H4 (cell line): ENCODE measurements around the gene KRT8. TPM values are rescaled to one million over a fixed set of nuclear protein-coding genes. Genes with fewer than 3 reads are reported as not detected.
A peak's percentile ranks its signal among the peaks of the same experiment; 100 is the strongest.
"Not testable (repeated sequence)": the region's sequence is repeated elsewhere in the genome, so short reads cannot be mapped to it uniquely, and the experiment has no call there.

Source experiments
- DNase-seq: peaks from one replicate; pipeline ENCODE4 v3.0.0-alpha.2; 2015; ENCODE audit warnings: low spot score
- total RNA-seq: library from RNA; depleted of rRNA; stranded (reverse); fragments of >200 nt; shearing (Covaris generic); gene quantifications from 2 replicates; pipeline ENCODE4 v1.2.3, GENCODE V29; 2014

The KRT8 gene
- total RNA-seq, 1 experiment from 2014 or later = 20.7 TPM

GRCh38 chr12:52874573-52875435 is 30.1 kb downstream of the KRT8 start:
- no peak for DNase-seq

GRCh38 chr12:52873832-52874572 is 30.9 kb downstream of the KRT8 start:
- peak; percentile 90 for DNase-seq

GRCh38 chr12:52873513-52873831 is 31.4 kb downstream of the KRT8 start:
- DNase-seq = no peak

- DNase-seq = no peak
Measured at GRCh38 chr12:52872644-52873389, 32.1 kb downstream of the KRT8 start.

GRCh38 chr12:52871291-52872039 is 33.4 kb downstream of the KRT8 start:
- peak; percentile 70 for DNase-seq

GRCh38 chr12:52870361-52871290 is 34.2 kb downstream of the KRT8 start:
- peak; percentile 47 for DNase-seq

- DNase-seq = no peak
Measured at GRCh38 chr12:52867642-52868041, 37.2 kb downstream of the KRT8 start.

- no peak for DNase-seq
Measured at GRCh38 chr12:52867152-52867551, 37.7 kb downstream of the KRT8 start.

- DNase-seq = peak; percentile 64
Measured at GRCh38 chr12:52865090-52865944, 39.6 kb downstream of the KRT8 start.

GRCh38 chr12:52862023-52862422 is 42.9 kb downstream of the KRT8 start:
- no peak for DNase-seq

- DNase-seq = no peak
Measured at GRCh38 chr12:52861511-52861910, 43.4 kb downstream of the KRT8 start.

- DNase-seq = no peak
Measured at GRCh38 chr12:52860102-52860823, 44.6 kb downstream of the KRT8 start.

GRCh38 chr12:52857500-52857899 is 47.4 kb downstream of the KRT8 start:
- DNase-seq = no peak

- DNase-seq = no peak
Measured at GRCh38 chr12:52856787-52857186, 48.1 kb downstream of the KRT8 start.

- not testable (repeated sequence) for DNase-seq
Measured at GRCh38 chr12:52856077-52856476, 48.8 kb downstream of the KRT8 start.

GRCh38 chr12:52851787-52852186 is 53.1 kb downstream of the KRT8 start:
- no peak for DNase-seq

- no peak for DNase-seq
Measured at GRCh38 chr12:52850681-52851080, 54.2 kb downstream of the KRT8 start.

GRCh38 chr12:52849511-52849910 is 55.4 kb downstream of the KRT8 start:
- DNase-seq = no peak
